Astrocyte of the cerebellum (primary cell): Measurements from ENCODE around the gene DSTYK.

Source experiments
- DNase-seq: peaks from one replicate; pipeline ENCODE4 v3.0.0-alpha.2; 2011; ENCODE audit warnings: low read depth
- H3K4me3 ChIP-seq: 2 replicates; pipeline ENCODE4 v1.5.1; 2011; ENCODE audit warnings: mild to moderate bottlenecking, low read depth, low read length, moderate library complexity
- CTCF ChIP-seq: IDR thresholded peaks from 2 replicates; pipeline ENCODE4 v1.5.1; 2012; ENCODE audit warnings: low read length, low read depth, moderate library complexity, mild to moderate bottlenecking; ENCODE audit errors: missing control alignments
- in situ Hi-C: cut with HindIII; loops from 2 replicates; pipeline ENCODE4 v1.10.0; 2017; ENCODE audit warnings: low sequenced_read_pairs

Gene DSTYK

GRCh38 chr1:205205055-205205454 lies 6.4 kb downstream of the DSTYK start:
- TF ChIP-seq CTCF = no peak
- in situ Hi-C loops = no loop called here
- no peak for DNase-seq
- H3K4me3 ChIP-seq = no peak overlapping the region

- no peak overlapping the region for H3K4me3 ChIP-seq
- no peak for TF ChIP-seq CTCF
- in situ Hi-C loops = no loop called here
- no peak for DNase-seq
Measured at GRCh38 chr1:205204552-205204951, 7.0 kb downstream of the DSTYK start.

- in situ Hi-C loops = no loop called here
- DNase-seq = no peak
Measured at GRCh38 chr1:205199931-205200299, 11.6 kb downstream of the DSTYK start.

GRCh38 chr1:205199090-205199930 lies 12.2 kb downstream of the DSTYK start:
- no peak for TF ChIP-seq CTCF
- H3K4me3 ChIP-seq = no peak overlapping the region
- DNase-seq = no peak
- in situ Hi-C loops = no loop called here

More at GRCh38 chr1:205199931-205200299, 11.6 kb downstream of the DSTYK start:
- TF ChIP-seq CTCF = no peak
- no peak overlapping the region for H3K4me3 ChIP-seq

GRCh38 chr1:205192287-205192686 lies 19.2 kb downstream of the DSTYK start:
- in situ Hi-C loops = no loop called here
- no peak overlapping the region for H3K4me3 ChIP-seq
- no peak for TF ChIP-seq CTCF
- DNase-seq = no peak

- in situ Hi-C loops = no loop called here
- no peak for TF ChIP-seq CTCF
- no peak for DNase-seq
- no peak overlapping the region for H3K4me3 ChIP-seq
Measured at GRCh38 chr1:205191622-205192021, 19.9 kb downstream of the DSTYK start.
